Measurements from ENCODE around the gene PRH2. TPM values are rescaled to one million over a fixed set of nuclear protein-coding genes. Genes with fewer than 3 reads are reported as not detected.

Gene PRH2
- not detected in 2 replicates for total RNA-seq (2014; rRNA removed; shearing (Covaris generic); ENCODE audit: low replicate concordance)

DNA sequence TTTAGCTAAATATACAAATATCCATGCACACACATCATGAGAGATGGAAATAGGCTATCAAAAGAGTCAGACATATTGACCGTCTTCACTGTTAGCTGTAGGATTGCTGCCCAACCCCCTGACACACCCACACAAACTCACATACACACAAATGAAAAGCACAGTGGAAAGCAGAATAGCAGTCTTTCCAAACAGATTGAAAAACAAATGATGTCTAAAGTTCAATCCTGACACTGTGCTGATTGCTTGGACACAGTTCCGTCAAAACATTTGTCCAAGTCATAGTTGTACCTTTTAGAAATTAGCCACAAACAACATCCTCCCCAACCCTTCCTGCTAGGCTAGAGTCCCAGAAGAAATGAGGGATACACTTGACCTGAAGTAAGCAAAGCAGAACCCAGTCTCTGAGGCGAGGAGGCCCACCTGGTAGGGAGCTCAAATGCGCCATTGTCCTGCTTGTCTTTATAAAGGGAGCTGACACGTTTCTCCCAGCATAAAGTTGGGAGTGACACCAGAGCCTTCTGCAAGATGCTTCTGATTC, at the start of gene PRH2:
Gene PRH2, plus strand, starts transcription at position 491 of the 541 bp plus-strand sequence. Its CDS starts 38 bp downstream, at position 529.
- H3K36me3 ChIP-seq (ENCODE audit: insufficient read depth, low read length): no peaks in the 10 kb centered on the region
- no peak within 1 kb of the TSS for H3K27ac ChIP-seq (ENCODE audit: low read length)
- no peak for DNase-seq
- H3K9ac ChIP-seq (ENCODE audit: low read length): no peak within 1 kb of the TSS
- no peak within 1 kb of the TSS for H3K4me3 ChIP-seq (ENCODE audit: low read length)
- no peaks in the 10 kb centered on the region; the same call in 1 of the 2 replicates for H3K9me2 ChIP-seq (replicated peaks; ENCODE audit: insufficient read depth, low read length)
- H2AFZ ChIP-seq (ENCODE audit: low read length): no peak within 1 kb of the TSS
- H3K79me2 ChIP-seq (ENCODE audit: low read length): no peaks in the 10 kb centered on the region
- H3K4me2 ChIP-seq (ENCODE audit: low read depth, low read length, poor library complexity, severe bottlenecking): no peak within 1 kb of the TSS
- H3K4me1 ChIP-seq (ENCODE audit: low read length): no peaks in the 10 kb centered on the region
- no peaks in the 10 kb centered on the region for H3K9me3 ChIP-seq (ENCODE audit: low read length)
- no peaks in the 10 kb centered on the region for H4K20me1 ChIP-seq (ENCODE audit: insufficient read depth, low read depth, low read length)
- no peaks in the 10 kb centered on the region for H3K27me3 ChIP-seq (ENCODE audit: low read length)

DNA sequence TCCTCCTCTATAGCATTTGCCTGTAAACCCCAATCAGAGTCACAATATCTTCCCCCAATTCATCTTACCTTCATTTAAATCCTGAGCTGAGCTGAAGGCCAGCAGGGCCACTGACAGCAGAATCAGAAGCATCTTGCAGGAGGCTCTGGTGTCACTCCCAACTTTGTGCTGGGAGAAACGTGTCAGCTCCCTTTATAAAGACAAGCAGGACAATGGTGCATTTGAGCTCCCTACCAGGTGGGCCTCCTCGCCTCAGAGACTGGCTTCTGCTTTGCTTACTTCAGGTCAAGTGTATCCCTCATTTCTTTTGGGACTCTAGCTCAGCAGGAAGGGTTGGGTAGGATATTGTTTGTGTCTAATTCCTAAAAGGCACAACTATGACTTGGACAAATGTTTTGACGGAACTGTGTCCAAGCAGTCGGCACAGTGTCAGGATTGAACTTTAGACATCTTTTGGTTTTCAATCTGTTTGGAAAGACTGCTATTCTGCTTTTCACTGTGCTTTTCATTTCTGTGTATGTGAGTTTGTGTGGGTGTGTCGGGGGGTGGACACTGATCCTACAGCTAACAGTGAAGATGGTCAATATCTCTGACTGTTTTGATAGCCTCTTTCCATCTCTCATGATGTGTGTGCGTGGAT, 44.8 kb upstream of the PRH2 start, which contains the start of gene PRH1:
Gene PRH1, minus strand, starts transcription at position 170 of the 640 bp plus-strand sequence. Its CDS starts 38 bp downstream, at position 132.
- no peaks in the 10 kb centered on the region for H3K79me2 ChIP-seq (ENCODE audit: low read length)
- H3K9me3 ChIP-seq (ENCODE audit: low read length): no peaks in the 10 kb centered on the region
- no peak within 1 kb of the TSS for H2AFZ ChIP-seq (ENCODE audit: low read length)
- no peak for DNase-seq
- no peaks in the 10 kb centered on the region for H3K9me2 ChIP-seq (replicated peaks; ENCODE audit: insufficient read depth, low read length)
- no peak within 1 kb of the TSS for H3K4me2 ChIP-seq (ENCODE audit: low read depth, low read length, poor library complexity, severe bottlenecking)
- no peaks in the 10 kb centered on the region for H3K36me3 ChIP-seq (ENCODE audit: insufficient read depth, low read length)
- no peaks in the 10 kb centered on the region for H3K4me1 ChIP-seq (ENCODE audit: low read length)
- H3K9ac ChIP-seq (ENCODE audit: low read length): no peak within 1 kb of the TSS
- H4K20me1 ChIP-seq (ENCODE audit: insufficient read depth, low read depth, low read length): no peaks in the 10 kb centered on the region
- no peaks in the 10 kb centered on the region for H3K27me3 ChIP-seq (ENCODE audit: low read length)
- no peak within 1 kb of the TSS for H3K4me3 ChIP-seq (ENCODE audit: low read length)
- no peak within 1 kb of the TSS for H3K27ac ChIP-seq (ENCODE audit: low read length)

DNA sequence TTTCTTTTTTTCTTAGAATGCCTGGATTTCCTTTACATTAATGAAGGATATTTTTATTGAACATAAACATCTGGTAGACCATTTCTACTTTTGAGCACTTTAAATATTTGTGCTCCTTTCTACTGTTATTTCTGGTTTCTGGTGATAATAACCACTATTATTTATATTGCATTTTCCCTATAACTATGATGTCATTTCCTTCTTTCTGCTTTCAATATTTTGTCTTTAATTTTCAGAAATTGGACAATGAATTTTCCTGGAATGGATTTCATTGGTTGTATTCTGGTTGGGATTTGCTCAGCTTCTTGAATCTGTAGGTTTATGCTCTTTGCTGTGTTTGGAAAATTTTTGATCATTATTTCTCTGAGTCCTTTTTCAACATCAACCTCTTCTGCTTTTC, 39.8 kb upstream of the PRH2 start:
- Histone ChIP-seq H3K4me2 (ENCODE audit: low read depth, low read length, poor library complexity, severe bottlenecking) (no peak overlapping the region), H3K27me3 (ENCODE audit: low read length) (no peaks in the 10 kb centered on the region), H3K4me3 (ENCODE audit: low read length) (no peak overlapping the region), H2AFZ (ENCODE audit: low read length) (no peak overlapping the region), H4K20me1 (ENCODE audit: insufficient read depth, low read depth, low read length) (no peaks in the 10 kb centered on the region), H3K27ac (ENCODE audit: low read length) (no peak overlapping the region), H3K36me3 (ENCODE audit: insufficient read depth, low read length) (no peaks in the 10 kb centered on the region), H3K9ac (ENCODE audit: low read length) (no peak overlapping the region), H3K9me2 (replicated peaks; ENCODE audit: insufficient read depth, low read length) (no peaks in the 10 kb centered on the region), H3K79me2 (ENCODE audit: low read length) (no peaks in the 10 kb centered on the region), H3K9me3 (ENCODE audit: low read length) (no peaks in the 10 kb centered on the region), H3K4me1 (ENCODE audit: low read length) (no peaks in the 10 kb centered on the region)
- no peak for DNase-seq

- Histone ChIP-seq H3K9me3 (ENCODE audit: low read length) (no peaks in the 10 kb centered on the region), H3K4me3 (ENCODE audit: low read length) (no peak overlapping the region), H3K27me3 (ENCODE audit: low read length) (no peaks in the 10 kb centered on the region), H3K4me2 (ENCODE audit: low read depth, low read length, poor library complexity, severe bottlenecking) (no peak overlapping the region), H3K9ac (ENCODE audit: low read length) (no peak overlapping the region), H3K27ac (ENCODE audit: low read length) (no peak overlapping the region), H3K36me3 (ENCODE audit: insufficient read depth, low read length) (no peaks in the 10 kb centered on the region), H3K9me2 (replicated peaks; ENCODE audit: insufficient read depth, low read length) (no peaks in the 10 kb centered on the region), H3K4me1 (ENCODE audit: low read length) (no peaks in the 10 kb centered on the region), H2AFZ (ENCODE audit: low read length) (no peak overlapping the region), H3K79me2 (ENCODE audit: low read length) (no peaks in the 10 kb centered on the region), H4K20me1 (ENCODE audit: insufficient read depth, low read depth, low read length) (no peaks in the 10 kb centered on the region)
- DNase-seq: no peak
Observed at GRCh38 chr12:10891937-10892336, 37.1 kb upstream of the PRH2 start.

DNA sequence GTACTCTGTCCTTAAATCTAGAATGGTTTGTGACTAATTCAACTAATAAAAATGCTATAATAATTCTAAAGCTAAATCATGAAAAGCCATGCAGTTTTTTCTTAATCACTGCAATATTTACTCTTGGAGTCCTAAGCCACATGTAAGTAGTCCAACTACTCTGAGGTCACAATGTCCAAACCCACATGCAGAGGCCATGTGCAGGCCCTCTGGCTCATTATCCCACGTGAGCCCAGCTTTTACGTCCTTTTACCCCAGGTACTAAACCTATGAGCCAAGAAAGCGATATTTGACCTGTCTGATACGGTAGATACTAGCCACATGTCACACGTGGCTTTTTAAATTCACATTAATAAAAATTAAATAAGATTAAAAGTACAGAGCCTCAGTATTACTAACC, 32.2 kb upstream of the PRH2 start:
- Histone ChIP-seq H3K4me3 (ENCODE audit: low read length) (no peak overlapping the region), H3K36me3 (ENCODE audit: insufficient read depth, low read length) (no peaks in the 10 kb centered on the region), H2AFZ (ENCODE audit: low read length) (no peak overlapping the region), H3K9ac (ENCODE audit: low read length) (no peak overlapping the region), H3K9me3 (ENCODE audit: low read length) (no peaks in the 10 kb centered on the region), H3K27ac (ENCODE audit: low read length) (no peak overlapping the region), H3K4me1 (ENCODE audit: low read length) (no peaks in the 10 kb centered on the region), H3K27me3 (ENCODE audit: low read length) (no peaks in the 10 kb centered on the region), H4K20me1 (ENCODE audit: insufficient read depth, low read depth, low read length) (no peaks in the 10 kb centered on the region), H3K9me2 (replicated peaks; ENCODE audit: insufficient read depth, low read length) (no peaks in the 10 kb centered on the region), H3K4me2 (ENCODE audit: low read depth, low read length, poor library complexity, severe bottlenecking) (no peak overlapping the region), H3K79me2 (ENCODE audit: low read length) (peaks cover 10% of the 10 kb centered on the region; the same call in 1 of the 2 replicates)
- no peak for DNase-seq

GRCh38 chr12:10900530-10900929, 28.5 kb upstream of the PRH2 start:
- no peak overlapping the region for H3K4me3 ChIP-seq (ENCODE audit: low read length)
- no peak for DNase-seq
- no peaks in the 10 kb centered on the region for H4K20me1 ChIP-seq (ENCODE audit: insufficient read depth, low read depth, low read length)
- H3K9me3 ChIP-seq (ENCODE audit: low read length): 0 out of 2 replicates have a peak, but pooled peaks cover under 1% of the 10 kb centered on the region
- no peak overlapping the region for H3K27ac ChIP-seq (ENCODE audit: low read length)
- H3K79me2 ChIP-seq (ENCODE audit: low read length): peaks cover 22% of the 10 kb centered on the region
- no peaks in the 10 kb centered on the region for H3K36me3 ChIP-seq (ENCODE audit: insufficient read depth, low read length)
- H3K4me2 ChIP-seq (ENCODE audit: low read depth, low read length, poor library complexity, severe bottlenecking): no peak overlapping the region
- H3K27me3 ChIP-seq (ENCODE audit: low read length): no peaks in the 10 kb centered on the region
- no peak overlapping the region for H2AFZ ChIP-seq (ENCODE audit: low read length)
- no peaks in the 10 kb centered on the region for H3K9me2 ChIP-seq (replicated peaks; ENCODE audit: insufficient read depth, low read length)
- H3K4me1 ChIP-seq (ENCODE audit: low read length): no peaks in the 10 kb centered on the region
- H3K9ac ChIP-seq (ENCODE audit: low read length): no peak overlapping the region

GRCh38 chr12:10900972-10901371, 28.1 kb upstream of the PRH2 start:
- peaks cover 22% of the 10 kb centered on the region for H3K79me2 ChIP-seq (ENCODE audit: low read length)
- no peak overlapping the region for H3K4me3 ChIP-seq (ENCODE audit: low read length)
- H2AFZ ChIP-seq (ENCODE audit: low read length): no peak overlapping the region
- H3K27ac ChIP-seq (ENCODE audit: low read length): no peak overlapping the region
- H4K20me1 ChIP-seq (ENCODE audit: insufficient read depth, low read depth, low read length): no peaks in the 10 kb centered on the region
- no peaks in the 10 kb centered on the region for H3K4me1 ChIP-seq (ENCODE audit: low read length)
- no peaks in the 10 kb centered on the region for H3K27me3 ChIP-seq (ENCODE audit: low read length)
- 0 out of 2 replicates have a peak, but pooled peaks cover 4% of the 10 kb centered on the region for H3K9me3 ChIP-seq (ENCODE audit: low read length)
- no peaks in the 10 kb centered on the region for H3K9me2 ChIP-seq (replicated peaks; ENCODE audit: insufficient read depth, low read length)
- H3K4me2 ChIP-seq (ENCODE audit: low read depth, low read length, poor library complexity, severe bottlenecking): no peak overlapping the region
- no peaks in the 10 kb centered on the region for H3K36me3 ChIP-seq (ENCODE audit: insufficient read depth, low read length)
- DNase-seq: no peak
- no peak overlapping the region for H3K9ac ChIP-seq (ENCODE audit: low read length)

DNA sequence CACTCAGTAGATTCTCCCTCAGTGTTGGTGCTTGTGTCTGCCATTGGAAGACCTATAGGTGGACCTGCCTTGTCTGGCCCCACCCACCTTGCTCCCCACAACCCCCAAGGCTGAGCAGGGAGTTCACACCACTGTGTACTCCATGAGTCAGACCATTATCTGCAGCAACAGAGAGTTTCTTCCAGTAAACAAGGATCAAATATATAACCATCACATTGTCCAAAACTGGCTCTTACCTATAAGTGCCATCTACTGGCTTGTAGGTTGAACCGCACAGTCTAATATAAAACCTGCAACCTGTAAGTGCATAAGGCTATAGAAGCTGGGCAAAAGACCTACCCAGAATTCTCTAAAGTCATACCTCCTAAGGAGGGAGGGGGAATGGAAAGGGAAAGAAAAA, 27.6 kb upstream of the PRH2 start:
- no peak for DNase-seq
- H3K79me2 ChIP-seq (ENCODE audit: low read length): peaks cover 22% of the 10 kb centered on the region
- H3K4me1 ChIP-seq (ENCODE audit: low read length): no peaks in the 10 kb centered on the region
- H3K9ac ChIP-seq (ENCODE audit: low read length): no peak overlapping the region
- H3K27me3 ChIP-seq (ENCODE audit: low read length): no peaks in the 10 kb centered on the region
- no peak overlapping the region for H3K4me2 ChIP-seq (ENCODE audit: low read depth, low read length, poor library complexity, severe bottlenecking)
- no peak overlapping the region for H3K27ac ChIP-seq (ENCODE audit: low read length)
- no peak overlapping the region for H2AFZ ChIP-seq (ENCODE audit: low read length)
- no peaks in the 10 kb centered on the region for H4K20me1 ChIP-seq (ENCODE audit: insufficient read depth, low read depth, low read length)
- H3K4me3 ChIP-seq (ENCODE audit: low read length): no peak overlapping the region
- H3K9me3 ChIP-seq (ENCODE audit: low read length): 0 out of 2 replicates have a peak, but pooled peaks cover 4% of the 10 kb centered on the region
- H3K9me2 ChIP-seq (replicated peaks; ENCODE audit: insufficient read depth, low read length): no peaks in the 10 kb centered on the region
- no peaks in the 10 kb centered on the region for H3K36me3 ChIP-seq (ENCODE audit: insufficient read depth, low read length)
